NOMO-1 (cell line): Measurements from ENCODE around the gene LRRC36.
"Not testable (repeated sequence)": the region's sequence is repeated elsewhere in the genome, so short reads cannot be mapped to it uniquely, and the experiment has no call there.

Source experiments
- DNase-seq, 2 experiments: peaks; one replicate each; lab custom pipeline; 2025; ENCODE audit not compliant: unreplicated experiment in 2 of 2; lab: John Stamatoyannopoulos, UW

Gene LRRC36

GRCh38 chr16:67339453-67339852 is 12.8 kb downstream of the LRRC36 start:
- DNase-seq: no peak

GRCh38 chr16:67341250-67341649 is 14.6 kb downstream of the LRRC36 start:
- DNase-seq: no peak

- DNase-seq: no peak
Observed at GRCh38 chr16:67342616-67343015, 16.0 kb downstream of the LRRC36 start.

GRCh38 chr16:67345401-67345800 is 18.8 kb downstream of the LRRC36 start:
- DNase-seq: no peak

GRCh38 chr16:67346341-67346740 is 19.7 kb downstream of the LRRC36 start:
- no peak for DNase-seq

- peak in 1 of 2 experiments; percentile 39 for DNase-seq
Observed at GRCh38 chr16:67349172-67349571, 22.6 kb downstream of the LRRC36 start.

GRCh38 chr16:67350324-67350723 is 23.7 kb downstream of the LRRC36 start:
- DNase-seq: no peak

GRCh38 chr16:67352463-67352862 is 25.8 kb downstream of the LRRC36 start:
- not testable (repeated sequence) for DNase-seq

GRCh38 chr16:67356396-67356795 is 29.8 kb downstream of the LRRC36 start:
- no peak for DNase-seq

- no peak for DNase-seq
Observed at GRCh38 chr16:67357561-67357960, 30.9 kb downstream of the LRRC36 start.

- DNase-seq: not testable (repeated sequence)
Observed at GRCh38 chr16:67359540-67360269, 33.1 kb downstream of the LRRC36 start.

- no peak for DNase-seq
Observed at GRCh38 chr16:67361038-67361437, 34.4 kb downstream of the LRRC36 start.

- DNase-seq: peak in 1 of 2 experiments; percentile 67
Observed at GRCh38 chr16:67364600-67365235, 38.1 kb downstream of the LRRC36 start.

- no peak for DNase-seq
Observed at GRCh38 chr16:67370661-67371060, 44.0 kb downstream of the LRRC36 start.

GRCh38 chr16:67372664-67373063 is 46.0 kb downstream of the LRRC36 start:
- DNase-seq: peak; percentile 27 to 43

GRCh38 chr16:67376012-67376411 is 49.4 kb downstream of the LRRC36 start:
- DNase-seq: not testable (repeated sequence)

GRCh38 chr16:67378642-67379041 is 52.0 kb downstream of the LRRC36 start:
- DNase-seq: no peak

- no peak for DNase-seq
Observed at GRCh38 chr16:67383284-67383683, 56.7 kb downstream of the LRRC36 start.

GRCh38 chr16:67384778-67385510 is 58.3 kb downstream of the LRRC36 start:
- no peak for DNase-seq

- DNase-seq: no peak
Observed at GRCh38 chr16:67386861-67387455, 60.3 kb downstream of the LRRC36 start.

- DNase-seq: no peak
Observed at GRCh38 chr16:67387479-67388079, 61.0 kb downstream of the LRRC36 start.
